HG02642 (cell line): ENCODE data around the gene CD7.

Source experiments
- ATAC-seq: cut with Tn5 transposase; IDR thresholded peaks from one replicate; pipeline ENCODE4 v1.9.1; 2021; ENCODE audit warnings: mild to moderate bottlenecking; ENCODE audit not compliant: unreplicated experiment, poor library complexity

Gene CD7

GRCh38 chr17:82301300-82301915, 16.0 kb downstream of the CD7 start:
- no peak for ATAC-seq

GRCh38 chr17:82300707-82301270, 16.6 kb downstream of the CD7 start:
- no peak for ATAC-seq

DNA sequence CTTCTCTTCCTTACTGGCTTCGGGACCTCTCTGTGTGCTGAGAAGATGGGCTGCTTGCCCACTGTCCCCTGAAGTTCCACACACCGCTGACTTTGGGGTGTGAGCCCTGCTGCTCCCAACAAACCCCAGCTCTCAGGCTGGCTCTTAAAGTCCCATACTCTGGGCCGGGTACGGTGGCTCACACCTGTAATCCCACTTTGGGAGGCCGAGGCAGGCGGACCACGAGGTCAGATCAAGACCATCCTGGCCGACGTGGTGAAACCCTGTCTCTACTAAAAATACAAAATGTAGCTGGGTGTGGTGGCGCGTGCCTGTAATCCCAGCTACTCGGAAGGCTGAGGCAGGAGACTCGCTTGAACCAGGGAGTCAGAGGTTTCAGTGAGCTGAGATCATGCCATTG, 17.2 kb downstream of the CD7 start:
- no peak for ATAC-seq

- ATAC-seq, result no peak
Observed at GRCh38 chr17:82299452-82299851, 18.0 kb downstream of the CD7 start.

- ATAC-seq, result no peak
Observed at GRCh38 chr17:82298538-82299421, 18.6 kb downstream of the CD7 start.

DNA sequence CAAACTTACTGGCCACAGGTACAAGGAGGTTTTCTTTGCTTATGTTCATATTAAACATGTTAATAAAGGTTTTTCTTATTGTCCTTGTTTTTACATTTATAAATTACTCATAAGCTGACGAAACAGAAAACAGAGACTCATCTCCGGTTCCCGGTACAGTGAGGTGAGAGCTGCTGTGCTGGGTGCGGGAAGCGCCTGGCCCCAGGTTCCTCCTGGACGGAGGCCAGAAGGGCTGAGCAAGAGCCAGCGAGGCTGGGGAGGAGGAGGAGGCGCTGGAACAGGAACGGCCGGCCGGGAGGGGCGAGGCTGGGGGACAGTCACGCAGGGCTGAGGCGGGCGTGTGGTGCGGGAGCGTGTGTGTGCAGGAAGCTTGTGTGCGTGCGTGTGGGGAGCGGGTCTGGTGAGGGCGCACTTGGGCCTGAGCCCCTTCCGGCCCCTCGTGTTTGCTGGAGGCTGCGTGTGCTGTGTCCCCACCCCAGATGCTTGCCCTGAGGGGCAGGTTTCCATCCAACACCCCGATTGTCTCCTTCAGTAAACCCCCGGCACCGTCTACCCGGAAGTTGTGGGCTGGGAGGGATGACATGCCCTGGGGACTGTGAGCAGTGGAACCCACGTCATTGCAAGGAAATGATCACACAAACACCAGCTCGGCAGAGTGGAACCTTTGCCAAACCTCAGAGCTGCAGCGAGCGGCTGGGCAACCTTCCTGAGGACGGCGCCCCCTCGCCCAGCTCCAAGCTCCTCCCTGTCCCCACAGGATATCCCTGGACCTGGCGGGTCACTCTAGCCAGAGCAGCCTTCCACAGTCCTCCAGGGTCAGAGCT, 19.5 kb downstream of the CD7 start:
- ATAC-seq, result peak; percentile 43

DNA sequence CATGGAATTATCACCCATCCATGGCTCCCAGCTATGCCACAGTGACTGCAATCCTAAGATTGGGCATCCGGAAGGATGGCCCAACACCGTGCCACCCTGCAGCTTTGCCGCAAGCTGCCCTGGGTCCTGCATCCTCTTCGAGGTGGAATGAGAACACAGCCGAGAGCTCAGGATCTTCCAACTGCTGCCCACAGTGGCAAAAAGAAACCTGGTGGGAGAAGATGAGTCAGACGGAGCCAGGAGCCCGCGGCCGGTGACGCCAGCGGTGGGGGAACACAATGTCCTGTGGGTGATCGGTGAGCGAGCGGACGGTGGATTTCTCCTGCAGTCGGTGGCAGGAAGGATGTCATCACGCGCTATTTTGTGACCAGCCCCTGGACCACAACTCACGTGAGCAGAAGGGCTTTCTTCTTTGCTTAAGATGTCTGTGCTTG, 20.1 kb downstream of the CD7 start:
- peak; percentile 24 for ATAC-seq

DNA sequence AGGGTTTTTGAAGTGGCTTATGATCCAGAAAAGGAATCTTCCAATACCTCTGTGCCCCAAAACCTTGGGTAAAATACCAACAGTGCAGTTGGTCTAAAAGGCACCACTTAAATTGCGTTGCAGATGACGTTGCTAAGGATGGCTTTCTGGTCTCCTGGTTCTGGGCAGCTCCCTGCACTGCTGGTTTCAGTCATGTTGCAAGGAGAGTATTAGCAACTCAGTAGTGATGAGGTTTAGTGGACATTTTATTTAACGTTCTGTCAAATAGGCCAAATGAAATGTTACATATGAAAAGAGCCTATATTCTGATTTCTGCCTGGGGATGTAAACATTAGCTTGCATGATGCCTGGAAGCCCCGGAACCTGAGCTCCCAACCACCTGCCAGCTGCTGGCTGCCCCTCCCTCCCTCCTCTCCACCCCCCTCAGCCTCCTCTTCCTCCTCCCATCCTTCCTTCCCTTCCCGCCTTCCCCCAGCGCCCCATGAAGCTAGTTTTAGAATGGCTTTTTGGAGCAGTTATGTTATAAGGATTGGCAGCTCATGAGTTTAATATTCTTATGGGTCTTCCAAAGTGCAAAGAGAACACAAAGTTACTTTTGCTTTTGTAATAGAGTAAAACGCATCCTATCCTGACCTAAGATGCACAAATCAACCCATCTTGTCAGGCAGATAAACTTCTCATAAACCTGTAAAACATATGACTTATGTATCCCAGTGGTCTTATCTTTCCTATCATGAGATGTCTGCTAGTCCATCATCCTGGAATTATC, 20.7 kb downstream of the CD7 start:
- ATAC-seq, result no peak

- no peak for ATAC-seq
Observed at GRCh38 chr17:82295472-82295814, 22.0 kb downstream of the CD7 start.

GRCh38 chr17:82294064-82294773, 23.2 kb downstream of the CD7 start:
- ATAC-seq, result no peak

DNA sequence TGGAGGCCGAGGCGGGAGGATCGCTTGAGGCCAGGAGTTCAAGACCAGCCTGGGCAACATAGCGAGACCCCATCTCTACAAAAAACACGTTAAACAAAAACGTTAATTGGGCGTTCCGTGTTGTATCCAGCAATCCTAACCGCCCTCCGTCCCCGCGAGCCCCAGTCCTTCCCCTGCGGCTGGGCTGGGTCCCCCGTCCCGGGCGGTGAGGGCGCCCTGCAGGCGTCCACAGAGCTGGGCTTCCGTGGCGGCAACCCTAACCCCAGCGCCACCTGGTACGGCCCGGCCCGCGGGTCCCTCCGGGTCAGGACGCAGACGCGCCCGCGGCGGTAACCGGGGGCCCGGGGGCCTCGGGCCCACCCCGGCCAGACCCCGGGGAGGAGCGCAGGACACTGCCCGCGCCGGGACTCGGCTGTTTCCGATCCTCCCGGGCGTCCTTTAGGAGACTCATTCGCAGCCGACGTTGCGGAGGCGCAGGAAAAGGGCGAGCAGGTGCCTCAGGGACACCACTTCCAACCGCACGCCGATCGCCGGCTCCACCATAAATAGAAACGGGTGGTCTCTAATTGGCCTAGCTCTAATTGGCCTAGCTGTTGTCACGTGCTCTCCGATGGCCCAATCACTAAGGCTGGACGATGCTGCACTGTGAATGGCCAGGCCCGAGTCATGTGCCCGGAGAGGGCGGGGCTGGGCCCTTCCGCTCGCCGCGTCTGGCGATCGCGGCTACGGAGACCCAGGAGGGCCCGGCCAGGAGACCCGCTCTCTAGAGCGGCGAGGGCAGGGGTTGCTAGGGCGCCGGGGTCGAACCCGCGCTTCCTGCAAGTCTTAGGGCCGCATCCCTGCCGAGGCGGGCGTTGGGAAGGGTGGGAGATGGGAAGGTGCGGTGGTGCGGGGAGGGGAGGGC, 24.9 kb downstream of the CD7 start:
- peak; percentile 95 for ATAC-seq

- no peak for ATAC-seq
Observed at GRCh38 chr17:82291582-82292250, 25.7 kb downstream of the CD7 start.

GRCh38 chr17:82287868-82288801, 29.3 kb downstream of the CD7 start:
- ATAC-seq, result no peak

DNA sequence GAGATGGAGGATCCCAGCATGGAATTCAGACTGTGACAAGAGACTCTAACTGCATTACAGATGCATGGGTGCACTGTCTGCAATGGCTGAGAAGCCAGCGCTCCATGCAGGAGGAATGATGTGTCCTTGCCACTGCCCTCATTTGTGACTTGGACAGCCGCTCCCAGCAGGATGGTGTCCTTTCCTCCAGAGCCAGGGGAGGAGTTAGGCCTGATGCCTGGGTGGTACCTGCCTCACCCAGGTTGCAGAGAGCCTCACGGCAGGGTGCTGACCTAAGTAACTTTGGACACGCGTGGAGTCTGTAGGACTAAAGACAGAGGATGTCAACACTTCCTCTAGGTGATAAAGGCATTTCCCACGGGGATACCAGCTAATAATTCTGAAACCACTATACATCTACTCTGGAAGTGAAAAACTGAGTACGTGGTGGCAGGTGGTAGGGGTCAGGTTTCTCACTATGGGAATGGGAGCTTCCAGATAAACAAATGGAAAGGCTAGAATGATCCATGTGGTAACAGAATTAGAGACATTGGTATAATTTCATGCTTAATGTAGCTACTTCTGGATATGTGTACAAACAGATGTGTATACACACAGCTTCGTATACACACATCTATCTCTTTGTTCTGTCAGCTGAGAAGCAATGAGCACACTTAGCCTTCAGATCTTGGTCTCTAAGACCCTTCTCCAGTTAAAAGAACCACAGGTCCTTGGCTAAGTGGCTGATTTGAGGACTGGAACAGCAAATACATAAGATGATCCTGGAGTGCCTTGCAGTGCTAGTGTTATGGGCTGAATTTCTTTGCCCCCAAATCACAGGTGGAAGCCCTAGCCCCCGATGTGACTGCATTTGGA, 30.2 kb downstream of the CD7 start:
- no peak for ATAC-seq

- no peak for ATAC-seq
Observed at GRCh38 chr17:82285141-82285540, 32.3 kb downstream of the CD7 start.

- ATAC-seq, result no peak
Observed at GRCh38 chr17:82283208-82283749, 34.1 kb downstream of the CD7 start.
